ENCODE results near the gene TOB2. TPM values are rescaled to one million over a fixed set of nuclear protein-coding genes. Genes with fewer than 3 reads are reported as not detected.
A peak's percentile ranks its signal among the peaks of the same experiment; 100 is the strongest.

TOB2 gene
- total RNA-seq, 4 donors from 2014 or later, result 50.8 to 67.3 (median 56.9) TPM

DNA sequence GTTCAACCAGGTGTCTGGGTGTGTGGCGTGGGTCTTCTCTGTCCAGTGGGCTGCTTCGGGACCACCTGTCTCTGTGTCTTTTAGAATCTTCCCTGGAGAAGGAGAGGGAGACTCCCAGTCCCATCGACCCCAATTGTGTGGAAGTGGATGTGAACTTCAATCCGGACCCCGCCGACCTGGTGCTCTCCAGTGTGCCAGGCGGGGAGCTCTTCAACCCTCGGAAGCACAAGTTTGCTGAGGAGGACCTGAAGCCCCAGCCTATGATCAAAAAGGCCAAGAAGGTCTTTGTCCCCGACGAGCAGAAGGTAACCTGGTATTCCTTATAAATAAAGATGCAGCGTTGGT lies 52.6 kb downstream of the TOB2 start:
- Histone ChIP-seq H3K4me3 (peak overlapping the region in 1 of 4 donors; percentile 22), H3K27me3 (no peaks in the 10 kb centered on the region), H3K9me3 (no peaks in the 10 kb centered on the region), H3K27ac (peak overlapping the region; percentile 55 to 95 (median 88)), H3K36me3 (peaks cover 9 to 76% (median 14%) of the 10 kb centered on the region in 3 donors), H3K4me1 (peaks cover 0 to 71% (median 38%) of the 10 kb centered on the region in 4 donors)
- 44 to 61% methylated on average over 8 to 11 of the region's 11 CpGs for whole genome bisulfite sequencing, 2 donors
- no peak for TF ChIP-seq POLR2A (IDR thresholded peaks at IDR 0.05)
- TF ChIP-seq, protein P1, sequence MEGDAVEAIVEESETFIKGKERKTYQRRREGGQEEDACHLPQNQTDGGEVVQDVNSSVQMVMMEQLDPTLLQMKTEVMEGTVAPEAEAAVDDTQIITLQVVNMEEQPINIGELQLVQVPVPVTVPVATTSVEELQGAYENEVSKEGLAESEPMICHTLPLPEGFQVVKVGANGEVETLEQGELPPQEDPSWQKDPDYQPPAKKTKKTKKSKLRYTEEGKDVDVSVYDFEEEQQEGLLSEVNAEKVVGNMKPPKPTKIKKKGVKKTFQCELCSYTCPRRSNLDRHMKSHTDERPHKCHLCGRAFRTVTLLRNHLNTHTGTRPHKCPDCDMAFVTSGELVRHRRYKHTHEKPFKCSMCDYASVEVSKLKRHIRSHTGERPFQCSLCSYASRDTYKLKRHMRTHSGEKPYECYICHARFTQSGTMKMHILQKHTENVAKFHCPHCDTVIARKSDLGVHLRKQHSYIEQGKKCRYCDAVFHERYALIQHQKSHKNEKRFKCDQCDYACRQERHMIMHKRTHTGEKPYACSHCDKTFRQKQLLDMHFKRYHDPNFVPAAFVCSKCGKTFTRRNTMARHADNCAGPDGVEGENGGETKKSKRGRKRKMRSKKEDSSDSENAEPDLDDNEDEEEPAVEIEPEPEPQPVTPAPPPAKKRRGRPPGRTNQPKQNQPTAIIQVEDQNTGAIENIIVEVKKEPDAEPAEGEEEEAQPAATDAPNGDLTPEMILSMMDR (IDR thresholded peaks at IDR 0.05), result no peak
- no peak for DNase-seq (ENCODE audit: low spot score in 2 of 2)

DNA sequence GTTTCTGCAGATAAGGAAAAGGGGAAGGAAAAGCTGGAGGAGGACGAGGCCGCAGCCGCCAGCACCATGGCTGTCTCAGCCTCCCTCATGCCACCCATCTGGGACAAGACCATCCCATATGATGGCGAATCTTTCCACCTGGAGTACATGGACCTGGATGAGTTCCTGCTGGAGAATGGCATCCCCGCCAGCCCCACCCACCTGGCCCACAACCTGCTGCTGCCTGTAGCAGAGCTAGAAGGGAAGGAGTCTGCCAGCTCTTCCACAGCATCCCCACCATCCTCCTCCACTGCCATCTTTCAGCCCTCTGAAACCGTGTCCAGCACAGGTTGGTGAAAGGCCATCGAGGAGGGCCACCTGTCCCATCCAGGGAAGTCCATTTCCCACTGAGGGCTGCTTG lies 59.3 kb downstream of the TOB2 start:
- Histone ChIP-seq H3K4me1 (peaks cover 0 to 44% (median 23%) of the 10 kb centered on the region in 4 donors), H3K27me3 (no peaks in the 10 kb centered on the region), H3K4me3 (no peak overlapping the region), H3K27ac (peak overlapping the region in 2 of 4 donors; percentile 28 to 46), H3K9me3 (no peaks in the 10 kb centered on the region), H3K36me3 (peaks cover 0 to 55% (median 16%) of the 10 kb centered on the region in 3 donors)
- no peak for DNase-seq (ENCODE audit: low spot score in 2 of 2)
- TF ChIP-seq, protein P1 (IDR thresholded peaks at IDR 0.05), result no peak
- TF ChIP-seq EP300 (IDR thresholded peaks at IDR 0.05) (no peak), POLR2A (IDR thresholded peaks at IDR 0.05) (no peak)
- 87 to 92% methylated on average over 7 of the region's 7 CpGs for WGBS, 2 donors

DNA sequence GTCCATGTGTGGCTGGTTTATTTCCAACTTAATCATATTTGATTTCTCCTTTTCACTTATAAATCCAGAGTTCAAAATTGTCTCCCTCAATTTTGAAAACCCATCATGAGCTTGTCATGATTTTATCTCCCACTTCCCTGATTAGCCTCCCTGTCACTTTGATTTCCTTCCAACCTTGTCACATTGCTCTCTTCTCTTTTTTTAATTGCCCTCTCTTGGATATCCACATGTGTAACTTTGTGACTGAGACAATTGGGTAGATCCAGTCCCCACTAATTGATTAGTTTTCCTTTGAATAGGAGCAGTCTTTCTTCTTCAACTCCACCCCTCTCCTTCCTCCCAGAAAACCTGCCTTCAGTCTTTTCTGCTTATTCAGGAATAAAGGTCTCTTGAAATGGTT lies 62.5 kb downstream of the TOB2 start:
- H3K27ac ChIP-seq, result peak overlapping the region in 2 of 4 donors; percentile 98 to 99
- no peaks in the 10 kb centered on the region for H3K9me3 ChIP-seq
- no peak overlapping the region for H3K4me3 ChIP-seq
- H3K27me3 ChIP-seq, result no peaks in the 10 kb centered on the region
- no peak for TF ChIP-seq POLR2A (IDR thresholded peaks at IDR 0.05)
- no peak for TF ChIP-seq EP300 (IDR thresholded peaks at IDR 0.05)
- TF ChIP-seq, protein P1 (IDR thresholded peaks at IDR 0.05), result no peak
- no peak for DNase-seq (ENCODE audit: low spot score in 2 of 2)
- peaks cover 0 to 28% (median 8%) of the 10 kb centered on the region in 3 donors for H3K36me3 ChIP-seq
- H3K4me1 ChIP-seq, result peaks cover 0 to 52% (median 27%) of the 10 kb centered on the region in 4 donors

Other genes starting within 250 kb of the TOB2 start
- gene L3MBTL2, start 241.5 kb downstream of the TOB2 start, total RNA-seq, result 10 to 100 TPM; 21.2 to 27.4 (median 24.3) TPM
- 10 to 100 TPM; 25.3 to 32.0 (median 27.5) TPM for gene CHADL, start 205.9 kb downstream of the TOB2 start, total RNA-seq
- 10 to 100 TPM; 42.0 to 78.7 (median 60.3) TPM for gene RANGAP1, start 160.6 kb downstream of the TOB2 start, total RNA-seq
- 10 to 100 TPM; 45.0 to 74.9 (median 57.9) TPM for gene ZC3H7B, start 145.3 kb downstream of the TOB2 start, total RNA-seq
- 10 to 100 TPM; 20.1 to 49.4 (median 43.9) TPM for gene TEF, start 64.9 kb downstream of the TOB2 start, total RNA-seq
- gene PHF5A, start 21.9 kb upstream of the TOB2 start, total RNA-seq, result 10 to 100 TPM; 32.6 to 51.5 (median 36.4) TPM
- 10 to 100 TPM; 69.9 to 91.1 (median 76.4) TPM for gene ACO2, start 22.3 kb upstream of the TOB2 start, total RNA-seq
- 10 to 100 TPM; 26.6 to 33.6 (median 27.5) TPM for gene POLR3H, start 97.7 kb upstream of the TOB2 start, total RNA-seq
- 10 to 100 TPM in 1 of 4 donors, 1 to 10 TPM in 3; 1.7 to 10.8 (median 2.5) TPM for gene CSDC2, start 114.2 kb upstream of the TOB2 start, total RNA-seq
- 10 to 100 TPM; 55.5 to 88.1 (median 83.5) TPM for gene PMM1, start 143.0 kb upstream of the TOB2 start, total RNA-seq
- 10 to 100 TPM; 16.5 to 24.6 (median 19.2) TPM for gene DESI1, start 174.2 kb upstream of the TOB2 start, total RNA-seq
- gene XRCC6, start 174.5 kb upstream of the TOB2 start, total RNA-seq, result 100 to 1,000 TPM; 141 to 200 (median 178) TPM
- gene SNU13, start 242.1 kb upstream of the TOB2 start, total RNA-seq, result 100 to 1,000 TPM in 1 of 4 donors, 10 to 100 TPM in 3; 66.3 to 104 (median 90.6) TPM

All from tibial nerve (tissue), 4 donors.